ENCODE data around the gene GNPAT.

- TF ChIP-seq, protein P1, sequence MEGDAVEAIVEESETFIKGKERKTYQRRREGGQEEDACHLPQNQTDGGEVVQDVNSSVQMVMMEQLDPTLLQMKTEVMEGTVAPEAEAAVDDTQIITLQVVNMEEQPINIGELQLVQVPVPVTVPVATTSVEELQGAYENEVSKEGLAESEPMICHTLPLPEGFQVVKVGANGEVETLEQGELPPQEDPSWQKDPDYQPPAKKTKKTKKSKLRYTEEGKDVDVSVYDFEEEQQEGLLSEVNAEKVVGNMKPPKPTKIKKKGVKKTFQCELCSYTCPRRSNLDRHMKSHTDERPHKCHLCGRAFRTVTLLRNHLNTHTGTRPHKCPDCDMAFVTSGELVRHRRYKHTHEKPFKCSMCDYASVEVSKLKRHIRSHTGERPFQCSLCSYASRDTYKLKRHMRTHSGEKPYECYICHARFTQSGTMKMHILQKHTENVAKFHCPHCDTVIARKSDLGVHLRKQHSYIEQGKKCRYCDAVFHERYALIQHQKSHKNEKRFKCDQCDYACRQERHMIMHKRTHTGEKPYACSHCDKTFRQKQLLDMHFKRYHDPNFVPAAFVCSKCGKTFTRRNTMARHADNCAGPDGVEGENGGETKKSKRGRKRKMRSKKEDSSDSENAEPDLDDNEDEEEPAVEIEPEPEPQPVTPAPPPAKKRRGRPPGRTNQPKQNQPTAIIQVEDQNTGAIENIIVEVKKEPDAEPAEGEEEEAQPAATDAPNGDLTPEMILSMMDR (IDR thresholded peaks at IDR 0.05), result no peak
- no peak for TF ChIP-seq POLR2A (IDR thresholded peaks at IDR 0.05)
These were observed 23.6 kb downstream of the GNPAT start for GRCh38 chr1:231264642-231265041.

Measured in Peyer's patch (tissue), 4 donors.